ENCODE measurements around the gene IL1B. TPM values are rescaled to one million over a fixed set of nuclear protein-coding genes. Genes with fewer than 3 reads are reported as not detected.

IL1B gene
- total and polyA plus RNA-seq, 8 donors, result 0.32 to 3.9 (median 1.1) TPM

GRCh38 chr2:112849956-112850355, 13.4 kb upstream of the IL1B start:
- intact Hi-C loops (cut with DNase I), result no loop called here
- Histone ChIP-seq H3K4me3 (no peak overlapping the region), H3K27me3 (no peaks in the 10 kb centered on the region), H3K36me3 (no peaks in the 10 kb centered on the region), H3K9me3 (no peaks in the 10 kb centered on the region), H3K27ac (no peak overlapping the region), H3K4me1 (no peaks in the 10 kb centered on the region)
- ATAC-seq (no peak), DNase-seq (no peak), FAIRE-seq (no peak)
- TF ChIP-seq CTCF (IDR thresholded peaks at IDR 0.05), result no peak
- WGBS, 2 donors, result 90 to 94% methylated on average over 11 of the region's 11 CpGs

GRCh38 chr2:112848833-112849232, 12.3 kb upstream of the IL1B start:
- no peak overlapping the region for H3K27ac ChIP-seq
- 53 to 66% methylated on average over 1 of the region's 1 CpG for WGBS, 2 donors
- FAIRE-seq (no peak), ATAC-seq (no peak), DNase-seq (peak in 1 of 6 donors; percentile 13)
- no peak for TF ChIP-seq CTCF (IDR thresholded peaks at IDR 0.05)
- H3K4me1 ChIP-seq, result no peaks in the 10 kb centered on the region
- no peak overlapping the region for H3K4me3 ChIP-seq
- H3K9me3 ChIP-seq, result no peaks in the 10 kb centered on the region
- intact Hi-C loops (cut with DNase I), result no loop called here
- H3K36me3 ChIP-seq, result no peaks in the 10 kb centered on the region
- no peaks in the 10 kb centered on the region for H3K27me3 ChIP-seq

- no peaks in the 10 kb centered on the region for H3K36me3 ChIP-seq
- FAIRE-seq, result no peak
- no peak for DNase-seq
- no peaks in the 10 kb centered on the region for H3K4me1 ChIP-seq
- no peaks in the 10 kb centered on the region for H3K27me3 ChIP-seq
- ATAC-seq, result no peak
- no peak overlapping the region for H3K4me3 ChIP-seq
- intact Hi-C loops (cut with DNase I), result no loop called here
- TF ChIP-seq CTCF (IDR thresholded peaks at IDR 0.05), result no peak
- no peaks in the 10 kb centered on the region for H3K9me3 ChIP-seq
- 81 to 85% methylated on average over 6 of the region's 6 CpGs for WGBS, 2 donors
- H3K27ac ChIP-seq, result no peak overlapping the region
These were observed 9.5 kb upstream of the IL1B start for GRCh38 chr2:112846031-112846430.

- Histone ChIP-seq H3K4me1 (no peaks in the 10 kb centered on the region), H3K36me3 (no peaks in the 10 kb centered on the region), H3K9me3 (no peaks in the 10 kb centered on the region), H3K4me3 (no peak overlapping the region), H3K27me3 (no peaks in the 10 kb centered on the region), H3K27ac (no peak overlapping the region)
- no peak for TF ChIP-seq CTCF (IDR thresholded peaks at IDR 0.05)
- FAIRE-seq, result no peak
- intact Hi-C loops (cut with DNase I), result no loop called here
- ATAC-seq, result no peak
- 42 to 52% methylated on average over 2 of the region's 2 CpGs for WGBS, 2 donors
- no peak for DNase-seq
These were observed 7.3 kb upstream of the IL1B start for GRCh38 chr2:112843836-112844235.

GRCh38 chr2:112843288-112843687, 6.7 kb upstream of the IL1B start:
- ATAC-seq (no peak), DNase-seq (no peak), FAIRE-seq (no peak)
- TF ChIP-seq CTCF (IDR thresholded peaks at IDR 0.05), result no peak
- intact Hi-C loops (cut with DNase I), result no loop called here
- Histone ChIP-seq H3K4me3 (no peak overlapping the region), H3K9me3 (no peaks in the 10 kb centered on the region), H3K4me1 (no peaks in the 10 kb centered on the region), H3K36me3 (no peaks in the 10 kb centered on the region), H3K27me3 (no peaks in the 10 kb centered on the region), H3K27ac (no peak overlapping the region)
- WGBS, 2 donors, result 93 to 95% methylated on average over 2 of the region's 2 CpGs
